Hematopoietic multipotent progenitor cell treated with erythropoietin and hydrocortisone succinate and interleukin-3 and kit ligand, for 8 days (in vitro differentiated cells): Measurements from ENCODE around the gene GPR119.
"Not testable (repeated sequence)": the region's sequence is repeated elsewhere in the genome, so short reads cannot be mapped to it uniquely, and the experiment has no call there.

Experiments
- DNase-seq: peaks from one replicate; pipeline ENCODE4 v3.0.0-alpha.2; 2015

The GPR119 gene

GRCh38 chrX:130338869-130339268, 46.6 kb downstream of the GPR119 start:
- not testable (repeated sequence) for DNase-seq

- DNase-seq = no peak
These were observed 48.9 kb downstream of the GPR119 start for GRCh38 chrX:130336531-130336930.
